GM18520 (cell line): ENCODE measurements around the gene PCDH15.

ENCODE experiments used
- ATAC-seq: cut with Tn5 transposase; IDR thresholded peaks from one replicate; pipeline ENCODE4 v1.9.1; 2021; ENCODE audit not compliant: unreplicated experiment

The PCDH15 gene

DNA sequence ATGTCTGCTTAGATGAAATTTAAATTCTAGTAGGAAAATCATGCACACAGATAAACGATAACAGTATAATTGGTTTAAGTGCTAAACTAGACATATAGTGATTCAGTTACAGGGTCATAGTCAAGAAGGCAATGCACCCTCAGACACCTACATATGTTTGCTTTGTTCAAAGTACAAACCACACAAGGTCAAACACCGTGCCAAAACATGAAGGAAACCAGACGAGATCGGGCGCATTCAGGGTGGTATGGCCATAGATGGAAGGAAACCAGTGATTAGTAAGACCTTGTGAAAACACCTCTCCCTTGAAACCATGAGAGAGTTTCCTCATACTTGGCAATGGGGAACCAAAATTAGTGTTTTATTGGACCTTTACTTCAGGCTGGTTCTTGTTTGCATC, 906.9 kb downstream of the PCDH15 start:
- ATAC-seq, result no peak

DNA sequence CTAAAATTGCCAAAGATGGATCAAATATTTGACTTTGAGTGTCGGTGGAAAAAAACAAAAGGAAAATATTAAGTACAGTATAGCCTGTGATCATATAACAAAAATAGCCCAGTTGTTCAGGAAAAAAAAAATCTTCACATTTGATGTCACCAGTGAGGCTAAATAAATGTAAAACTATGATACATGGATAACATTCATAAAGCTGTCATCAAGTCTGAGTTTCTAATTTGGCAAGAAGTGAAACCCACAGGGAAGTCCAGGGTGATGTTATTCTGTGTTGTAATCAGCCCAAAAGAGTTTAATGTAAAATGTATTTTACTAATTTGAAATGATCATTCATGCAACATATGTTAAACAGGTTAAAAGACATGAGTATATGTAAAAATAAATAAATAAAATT, 908.0 kb downstream of the PCDH15 start:
- ATAC-seq, result no peak

DNA sequence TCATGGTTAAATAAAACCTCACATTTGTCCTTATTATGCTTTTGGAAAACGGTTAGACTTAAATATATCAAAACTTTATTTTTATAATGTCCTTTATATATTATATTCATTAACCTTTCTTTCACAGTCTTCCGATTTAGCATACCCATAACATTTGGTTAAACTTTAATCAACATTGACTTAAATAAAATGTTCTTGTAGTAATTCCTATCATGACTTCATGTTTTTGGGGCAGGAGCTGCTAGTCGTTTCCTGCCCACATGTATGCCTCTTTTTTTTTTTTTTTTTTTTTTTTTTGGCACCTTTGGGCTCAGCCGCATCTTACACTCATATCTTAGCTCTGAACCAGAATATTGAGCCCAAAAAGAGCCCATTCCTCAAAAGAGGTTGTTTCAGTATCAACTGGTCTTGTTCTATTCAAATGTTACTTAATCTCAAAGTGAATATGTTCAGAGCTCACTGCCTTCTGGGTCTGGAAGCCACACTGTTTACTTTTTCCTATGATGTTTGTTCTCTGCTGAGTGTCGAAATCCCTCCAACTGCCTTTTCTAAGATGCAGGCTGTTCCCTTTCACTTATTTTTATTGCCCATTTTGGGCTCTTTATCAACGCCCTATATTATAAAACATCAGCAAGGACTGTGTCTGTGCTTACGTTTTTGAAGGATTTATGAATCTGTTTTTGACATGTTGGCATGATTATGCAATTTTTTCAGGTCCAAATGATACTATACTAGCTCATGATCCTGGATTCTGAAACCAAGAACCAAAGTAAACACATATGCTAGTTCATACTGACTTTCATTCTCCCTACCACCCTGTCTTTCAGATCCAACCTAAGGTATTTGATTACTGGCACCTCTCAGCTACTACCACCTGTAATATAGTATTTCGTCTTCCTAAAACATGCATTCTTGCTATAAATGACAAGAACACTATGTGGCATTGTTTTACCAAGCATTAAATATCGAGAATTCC, 914.4 kb downstream of the PCDH15 start:
- ATAC-seq, result no peak

DNA sequence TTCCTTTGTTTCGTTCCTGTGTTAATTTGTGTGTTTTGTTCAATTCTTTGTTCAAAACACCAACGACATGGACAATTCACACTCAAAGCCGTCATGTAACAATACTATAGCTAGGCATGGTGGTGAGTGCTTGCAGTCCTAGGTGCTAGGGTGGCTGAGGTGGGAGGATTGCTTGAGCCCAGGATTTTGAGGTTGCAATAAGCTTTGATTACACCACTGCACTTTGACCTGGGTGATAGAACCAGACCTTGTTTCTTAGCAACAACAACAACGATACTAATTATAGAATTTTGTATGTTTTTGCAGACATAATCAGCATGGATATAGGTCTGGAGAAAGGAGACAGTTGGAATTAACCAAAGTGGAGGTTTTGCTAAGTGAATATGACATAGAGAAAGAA, 936.2 kb downstream of the PCDH15 start:
- no peak for ATAC-seq

DNA sequence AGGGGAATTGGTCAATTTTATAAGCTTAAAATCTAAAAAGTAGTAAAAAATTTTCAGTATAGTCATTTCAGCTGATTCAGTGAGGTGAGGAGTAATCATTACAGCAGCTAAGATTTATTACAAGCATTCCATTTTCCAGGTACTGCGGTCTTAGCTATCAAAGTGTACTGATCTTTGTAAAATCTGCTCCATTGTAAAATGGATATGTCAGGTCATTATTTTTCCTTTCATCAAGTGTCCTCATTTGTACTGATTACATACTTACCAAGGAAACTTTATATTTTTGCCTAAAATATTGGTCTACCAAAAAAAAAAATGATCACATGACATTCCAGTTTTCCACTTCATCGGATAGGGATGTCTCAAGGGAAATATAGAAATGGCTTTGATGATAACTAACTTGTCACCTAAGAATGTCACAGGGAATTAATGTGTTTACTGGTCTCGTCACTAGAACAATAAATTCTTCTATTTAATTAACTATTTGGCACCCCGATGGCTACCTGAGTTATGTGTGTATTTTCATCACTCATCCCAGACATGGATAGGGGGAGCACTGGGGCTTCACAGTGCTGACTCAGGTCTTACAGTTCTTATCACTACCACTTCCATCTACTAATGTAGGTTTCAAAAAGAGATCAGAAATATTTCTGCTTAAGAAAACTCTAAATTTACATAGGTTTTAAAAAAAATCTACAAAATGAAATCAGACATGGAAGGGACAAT, 948.4 kb downstream of the PCDH15 start:
- ATAC-seq, result no peak

DNA sequence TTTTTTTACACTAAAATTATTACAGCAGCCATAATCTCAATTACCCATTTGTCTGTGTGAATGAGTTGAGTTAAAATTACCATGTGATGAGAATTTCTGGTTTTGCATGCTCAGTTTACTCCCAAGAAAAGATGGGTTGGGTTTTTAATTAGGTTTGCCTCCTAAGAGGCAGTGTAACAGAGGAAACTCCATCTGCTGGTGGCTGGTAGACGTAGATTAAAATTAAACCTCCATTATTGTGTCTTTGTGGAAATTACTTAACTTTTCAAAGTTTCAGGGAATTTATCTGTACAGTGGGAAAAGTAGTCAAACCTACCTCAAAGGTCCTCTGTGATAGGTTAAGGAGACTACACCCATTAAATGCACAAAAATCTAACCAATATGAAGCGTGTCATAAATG, 954.2 kb downstream of the PCDH15 start:
- ATAC-seq, result no peak

DNA sequence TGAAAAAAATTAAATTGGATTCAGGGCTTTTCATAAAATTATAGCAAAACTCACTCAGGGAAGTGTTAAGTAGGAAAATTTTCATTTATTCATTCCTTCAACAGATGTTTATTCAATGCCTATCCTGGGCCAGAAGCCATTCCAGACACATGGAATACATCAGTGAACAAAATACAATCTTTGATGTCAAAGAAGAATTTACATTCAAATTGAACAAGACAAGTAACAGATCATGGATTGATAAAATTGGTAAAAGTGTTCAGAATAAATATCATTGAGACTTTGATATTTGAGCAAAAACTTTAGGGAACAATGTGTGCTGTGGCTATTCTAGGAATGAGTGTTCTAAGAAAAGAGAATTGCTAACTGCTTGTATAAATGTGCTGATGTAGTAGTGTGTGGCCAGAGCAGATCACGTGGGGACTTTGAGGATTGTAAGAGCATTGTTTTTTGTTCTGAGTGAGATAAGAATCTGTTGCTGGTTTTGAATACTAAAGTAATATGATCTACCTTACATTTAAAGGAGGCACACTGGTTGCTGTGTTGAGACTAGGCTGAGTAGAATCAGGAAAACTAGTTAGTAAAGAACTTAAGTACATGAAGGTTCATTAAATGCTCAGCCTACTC, 957.2 kb downstream of the PCDH15 start:
- no peak for ATAC-seq

DNA sequence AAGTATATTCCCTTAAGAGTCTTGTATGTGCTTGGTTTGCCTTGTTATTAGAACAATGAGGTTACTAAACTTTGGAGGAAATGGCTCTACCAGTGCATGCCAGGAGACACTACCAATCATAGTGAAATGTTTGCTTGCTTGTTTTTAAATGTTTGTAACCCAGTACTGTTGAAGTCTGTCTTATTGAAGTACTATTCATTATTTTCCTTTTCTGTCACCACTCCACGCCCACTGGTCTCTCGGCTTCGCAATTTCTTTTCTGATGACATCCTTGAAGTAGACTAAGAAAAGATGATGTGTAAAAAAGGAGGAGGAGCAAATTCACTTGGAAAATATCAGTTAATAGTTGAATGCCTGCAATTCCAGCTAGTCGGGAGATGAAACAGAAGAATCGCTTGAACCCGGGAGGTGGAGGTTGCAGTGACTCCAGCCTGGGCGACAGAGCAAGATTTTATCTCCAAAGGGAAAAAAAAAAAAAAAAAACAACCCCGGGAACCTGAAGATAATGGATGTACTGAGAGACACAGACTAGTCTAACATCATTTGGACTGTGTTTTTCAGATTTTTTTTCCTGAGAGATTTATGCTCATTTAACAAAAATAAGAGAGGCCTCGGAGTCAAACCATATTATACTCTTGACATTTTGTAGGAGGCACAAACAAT, 959.4 kb downstream of the PCDH15 start:
- no peak for ATAC-seq

DNA sequence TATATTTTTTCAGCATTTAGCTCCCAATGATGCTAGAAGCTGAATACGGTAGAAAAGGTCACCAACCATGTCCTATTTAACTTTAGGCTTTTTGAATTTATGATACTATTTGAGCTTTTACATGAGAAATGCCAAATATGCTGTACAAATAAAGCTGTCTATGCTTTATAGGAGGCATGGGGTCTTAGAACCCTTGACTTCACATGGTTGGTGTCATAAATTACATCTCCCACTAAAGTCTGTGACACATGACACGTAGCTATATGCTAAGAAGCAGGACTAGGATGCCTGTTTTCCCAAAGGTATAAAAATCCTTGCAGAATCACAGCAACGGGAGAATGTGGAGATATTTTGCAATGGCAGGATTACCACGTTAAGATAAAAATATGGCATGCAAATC, 960.4 kb downstream of the PCDH15 start:
- no peak for ATAC-seq

DNA sequence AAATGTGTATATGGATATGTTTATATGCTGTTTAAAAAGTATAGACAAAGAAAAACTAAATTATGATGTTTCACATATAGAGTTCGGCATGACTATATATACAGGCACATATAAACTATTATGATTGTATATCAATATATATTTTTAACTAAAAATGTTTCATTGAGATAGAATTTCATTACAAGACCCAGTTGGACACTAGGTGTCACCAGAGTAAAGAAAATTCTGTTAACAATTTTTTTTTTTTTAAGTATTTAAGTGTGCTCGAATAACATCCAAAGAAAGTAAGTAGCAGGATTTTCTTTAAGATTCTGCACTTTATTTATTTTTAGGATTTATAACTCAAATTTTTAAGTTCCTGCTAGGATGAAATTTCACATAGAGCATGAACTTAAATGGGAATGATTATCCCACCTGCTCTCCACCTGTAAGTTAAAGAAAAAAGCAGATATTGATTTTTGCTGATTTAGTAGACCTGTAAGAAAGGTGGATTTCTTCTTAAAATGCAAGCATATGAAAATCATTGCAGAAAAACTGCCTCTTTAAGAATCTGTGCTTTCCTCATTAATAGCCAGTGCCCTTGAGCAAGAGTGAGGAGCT, 961.5 kb downstream of the PCDH15 start:
- ATAC-seq, result no peak

DNA sequence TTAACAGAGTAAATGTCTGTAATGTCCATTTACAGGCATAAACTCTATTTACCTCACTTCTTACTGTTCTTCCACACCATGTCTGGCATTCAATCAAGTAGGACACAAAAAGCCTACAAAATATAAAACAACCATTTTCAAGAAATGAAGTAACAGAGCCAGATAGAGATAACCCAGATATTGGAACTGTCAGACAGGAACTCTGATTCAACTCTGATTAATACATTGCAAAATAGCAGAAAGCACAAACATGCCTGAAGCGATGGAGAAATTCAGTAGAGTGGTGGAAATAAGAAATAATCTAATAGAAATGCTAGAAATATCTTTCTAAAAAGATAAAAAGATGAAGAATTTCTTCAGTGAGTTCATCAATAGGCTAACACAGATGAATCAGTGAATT, 964.4 kb downstream of the PCDH15 start:
- ATAC-seq, result no peak

DNA sequence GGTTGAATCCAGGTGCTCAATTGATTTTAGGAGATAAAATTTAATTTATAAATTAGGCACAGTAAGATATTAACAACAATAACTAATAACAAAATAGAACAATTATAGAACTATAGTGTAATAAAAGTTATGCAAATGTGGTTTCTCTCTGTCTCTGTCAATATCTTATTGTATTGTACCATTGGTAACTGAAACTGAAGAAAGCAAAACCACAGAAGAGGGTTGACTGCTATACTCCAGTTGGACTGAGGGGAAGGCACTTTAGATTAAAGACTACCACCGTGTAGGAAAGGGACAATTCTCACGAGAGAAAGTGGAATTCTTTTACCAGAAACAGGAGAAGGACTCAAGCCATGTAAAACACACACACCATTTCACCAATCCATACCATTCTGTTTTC, 967.1 kb downstream of the PCDH15 start:
- ATAC-seq, result no peak

DNA sequence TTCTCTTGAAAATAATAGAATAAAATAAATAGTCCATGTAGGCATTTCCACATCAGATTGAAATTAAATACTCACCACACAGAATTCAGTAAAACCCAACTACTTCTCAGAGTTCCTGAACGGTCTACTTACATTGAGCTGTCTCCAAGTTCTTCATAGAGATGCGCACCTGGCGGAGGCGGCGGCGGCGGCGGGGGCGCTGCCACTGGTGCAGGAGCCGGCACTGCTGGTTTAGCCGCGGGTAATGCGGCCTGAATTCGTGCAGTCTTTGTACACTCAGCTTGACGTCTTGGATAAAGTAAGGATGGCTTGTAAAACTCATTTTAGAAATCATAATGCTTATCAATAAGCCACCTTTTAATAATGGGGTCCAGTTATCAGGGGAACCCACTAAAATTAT, 973.8 kb downstream of the PCDH15 start:
- no peak for ATAC-seq

DNA sequence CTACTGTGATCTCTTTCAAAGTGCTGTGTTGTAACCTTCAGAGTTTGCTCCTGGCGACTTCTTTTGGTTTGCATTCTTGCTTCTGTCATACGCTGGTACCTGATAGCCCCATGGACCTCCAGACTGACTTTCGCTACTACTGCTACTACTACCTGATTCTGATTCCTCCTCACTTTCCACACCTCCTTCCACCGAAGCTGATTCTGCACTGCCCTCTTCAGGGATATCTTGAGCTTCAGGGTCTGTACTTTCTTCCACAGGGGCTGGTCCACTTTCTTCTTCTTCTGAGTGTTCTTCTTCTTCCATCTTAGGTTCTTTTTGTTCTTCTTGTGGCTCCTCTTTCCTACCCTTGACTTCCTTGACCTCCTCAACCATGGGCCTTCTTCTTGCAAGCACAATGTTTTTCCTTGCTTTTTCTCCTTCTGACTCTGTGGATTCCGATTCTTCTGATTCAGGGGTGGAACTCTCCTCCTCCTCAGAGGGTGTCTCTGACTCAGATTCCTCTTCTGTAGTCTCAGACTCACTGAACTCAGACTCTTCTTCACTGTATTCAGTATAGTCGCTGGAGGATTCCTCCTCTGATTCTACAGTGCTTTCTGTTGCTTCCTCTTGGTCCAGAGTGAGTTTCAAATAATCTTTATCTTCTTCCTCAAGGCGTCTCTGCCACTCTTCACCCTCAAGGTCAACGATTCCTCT, 992.2 kb downstream of the PCDH15 start:
- no peak for ATAC-seq

DNA sequence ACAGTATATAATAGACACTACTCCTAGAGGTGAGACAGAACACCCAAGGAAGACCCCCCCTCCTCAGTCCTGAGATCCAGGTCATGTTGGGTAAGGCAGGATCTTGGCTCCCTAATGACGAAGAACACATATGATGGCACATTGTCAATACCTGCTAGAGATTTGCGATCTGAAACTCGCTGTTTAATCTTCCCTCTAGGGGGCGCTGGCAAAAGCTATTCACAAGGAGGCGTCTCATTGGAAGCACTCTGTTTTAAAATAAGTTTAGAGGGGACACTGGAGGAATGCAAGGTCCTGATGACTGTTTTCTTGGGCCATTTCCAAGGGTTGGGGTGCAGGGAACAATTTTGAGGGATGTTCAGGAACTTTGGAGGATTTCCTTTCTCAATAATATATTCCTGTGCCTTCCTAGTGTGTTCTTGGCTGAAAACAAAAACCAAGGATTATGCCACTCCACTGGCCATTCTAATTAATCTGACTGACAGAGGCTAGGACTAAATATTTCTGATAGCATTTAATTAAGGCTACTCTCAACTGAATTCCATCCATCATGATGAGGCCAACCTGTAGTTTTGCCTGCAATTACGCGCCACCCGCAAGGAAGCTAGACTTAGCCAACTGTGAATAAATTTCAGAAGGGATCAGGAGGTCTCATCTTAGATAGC, 1014.7 kb downstream of the PCDH15 start:
- no peak for ATAC-seq

DNA sequence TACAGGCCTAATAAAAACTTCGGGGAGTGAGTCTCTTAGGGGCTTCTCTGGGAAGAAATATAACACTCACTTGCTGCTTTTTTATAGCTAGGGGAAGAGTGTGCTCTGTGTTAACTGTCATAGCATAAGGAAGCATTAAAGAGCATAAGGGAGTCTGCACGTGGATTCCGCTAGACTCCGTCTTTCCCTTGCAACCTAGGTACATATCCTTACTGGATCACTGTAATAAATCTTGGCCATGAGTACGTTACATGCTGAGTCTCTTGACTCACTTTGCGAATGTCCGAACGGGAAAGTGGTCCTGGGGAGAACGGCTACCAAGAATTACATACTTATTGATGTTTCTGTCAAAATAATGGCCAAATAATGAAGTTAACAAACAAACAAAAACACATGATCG, 1029.3 kb downstream of the PCDH15 start:
- no peak for ATAC-seq

DNA sequence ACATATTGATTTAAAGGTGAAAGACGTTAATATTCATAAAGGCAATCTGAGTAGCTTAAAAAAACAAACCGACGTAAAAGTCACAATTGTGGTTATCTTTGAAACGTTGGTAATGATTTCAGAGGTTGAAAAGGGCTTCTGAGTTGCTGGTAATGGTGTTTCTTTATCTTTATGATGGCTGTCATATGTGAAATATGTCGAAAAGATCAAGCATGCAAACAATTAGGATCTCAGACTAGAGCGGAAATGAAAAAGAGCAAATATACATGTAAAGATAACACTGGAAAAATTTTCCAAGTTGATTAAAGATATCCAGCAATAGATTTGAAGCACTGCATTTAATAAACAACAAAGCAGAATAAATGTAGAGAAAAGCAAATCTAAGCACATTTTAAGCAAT, 1030.1 kb downstream of the PCDH15 start:
- ATAC-seq, result no peak

DNA sequence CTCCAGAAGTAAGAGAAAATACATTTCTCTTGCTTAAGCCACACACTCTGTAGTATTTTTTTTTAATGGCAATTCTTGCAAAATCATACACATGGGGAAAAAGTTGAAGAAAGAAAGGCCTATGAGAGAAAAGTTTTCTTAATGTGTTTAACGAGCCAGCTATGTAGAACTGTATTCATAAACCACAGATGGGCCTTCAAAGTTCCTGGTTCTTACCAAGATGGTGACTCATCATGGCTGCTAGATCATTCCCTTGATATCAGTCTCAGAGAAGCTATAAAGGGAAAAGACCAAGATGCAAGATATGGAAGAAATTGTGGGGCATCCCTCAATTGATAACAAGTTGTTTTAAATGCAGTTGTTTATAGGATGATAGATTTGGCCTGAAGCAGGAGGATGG, 1035.7 kb downstream of the PCDH15 start:
- ATAC-seq, result no peak

DNA sequence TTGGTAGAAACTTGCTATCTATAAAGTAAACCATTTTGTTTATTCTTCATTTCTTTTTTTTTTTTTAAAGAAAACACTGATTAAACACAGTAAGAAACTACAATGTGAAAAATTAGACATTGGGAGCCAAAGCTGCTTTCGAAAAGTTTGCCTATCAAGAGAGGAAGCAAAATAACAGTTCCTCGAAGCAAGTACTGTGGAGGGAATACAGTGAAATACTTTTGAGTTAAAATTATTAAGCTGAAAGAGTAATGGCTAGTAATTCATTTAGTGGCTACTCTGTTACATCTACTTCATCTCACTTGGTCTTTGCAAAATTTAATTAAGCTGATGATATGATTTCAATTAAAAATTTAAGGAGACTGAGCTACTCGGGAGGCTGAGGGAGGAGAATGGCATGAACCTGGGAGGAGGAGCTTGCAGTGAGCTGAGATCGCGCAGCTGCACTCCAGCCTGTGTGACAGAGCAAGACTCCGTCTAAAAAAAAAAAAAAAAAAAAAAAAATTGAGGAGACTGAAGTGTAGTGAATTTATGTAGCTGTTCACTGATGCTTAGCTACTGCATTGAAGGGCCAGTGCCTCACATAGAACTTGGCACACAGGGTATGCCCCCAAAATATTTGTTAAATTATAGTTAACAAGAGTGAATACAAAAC, 1046.3 kb downstream of the PCDH15 start:
- no peak for ATAC-seq
